Endodermal cell (in vitro differentiated cells): ENCODE data around the gene ZMYND15. TPM values are rescaled to one million over a fixed set of nuclear protein-coding genes. Genes with fewer than 3 reads are reported as not detected.

ENCODE experiments used
- DNase-seq: peaks from one replicate; pipeline ENCODE4 v3.0.0-alpha.2; 2017
- H3K27ac ChIP-seq: 2 replicates; pipeline ENCODE4 v1.5.1; 2013; ENCODE audit warnings: mild to moderate bottlenecking, low read depth, low read length, moderate library complexity
- H3K27me3 ChIP-seq: 2 replicates; pipeline ENCODE4 v1.6.1; 2013; ENCODE audit warnings: mild to moderate bottlenecking, low read length, moderate library complexity; ENCODE audit not compliant: insufficient read depth, control insufficient read depth, poor library complexity, severe bottlenecking
- H3K36me3 ChIP-seq: 2 replicates; pipeline ENCODE4 v1.7.0; 2013; ENCODE audit warnings: mild to moderate bottlenecking, low read length, moderate library complexity; ENCODE audit not compliant: control insufficient read depth, insufficient read depth
- H3K4me1 ChIP-seq: one replicate; pipeline ENCODE4 v1.7.0; 2013; ENCODE audit warnings: low read length; ENCODE audit not compliant: control insufficient read depth, insufficient read depth
- H3K4me3 ChIP-seq: 2 replicates; pipeline ENCODE4 v1.5.1; 2013; ENCODE audit warnings: mild to moderate bottlenecking, low read length, moderate library complexity
- H3K9ac ChIP-seq: 2 replicates; pipeline ENCODE4 v1.6.1; 2013; ENCODE audit warnings: mild to moderate bottlenecking, low read length, moderate library complexity; ENCODE audit not compliant: poor library complexity, severe bottlenecking; ENCODE audit errors: extremely low read depth
- H3K9me3 ChIP-seq: 2 replicates; pipeline ENCODE4 v1.6.1; 2013; ENCODE audit warnings: mild to moderate bottlenecking, low read length, moderate library complexity; ENCODE audit not compliant: control insufficient read depth
- H3K27ac Mint-ChIP-seq: 2 replicates; pipeline ENCODE4 v1.8.0; 2020; ENCODE audit warnings: mixed read lengths
- H3K27me3 Mint-ChIP-seq: 2 replicates; pipeline ENCODE4 v1.8.0; 2021; ENCODE audit warnings: mild to moderate bottlenecking, mixed read lengths; ENCODE audit not compliant: insufficient read depth
- H3K36me3 Mint-ChIP-seq: 2 replicates; pipeline ENCODE4 v1.8.0; 2020; ENCODE audit warnings: low read depth, mixed read lengths
- H3K4me1 Mint-ChIP-seq: 2 replicates; pipeline ENCODE4 v1.8.0; 2020; ENCODE audit warnings: mixed read lengths
- H3K4me3 Mint-ChIP-seq: 2 replicates; pipeline ENCODE4 v1.8.0; 2020; ENCODE audit warnings: mild to moderate bottlenecking, moderate library complexity, mixed read lengths
- H3K9me3 Mint-ChIP-seq: 2 replicates; pipeline ENCODE4 v1.8.0; 2020; ENCODE audit warnings: mild to moderate bottlenecking, mixed read lengths
- CTCF ChIP-seq: fragments of 200-600 bp; sonication (generic); conservative IDR thresholded peaks from 2 replicates; pipeline ENCODE4 v1.5.0; 2021; ENCODE audit warnings: antibody characterized with exemption, mild to moderate bottlenecking
- WGBS, 2 experiments: methylation state at CpG; one replicate each; pipeline versions ENCODE4 v1.1.5 to v1.1.7; 2013; ENCODE audit warnings: missing lambda C conversion rate in 2 of 2, mixed read lengths in 1 of 2; ENCODE audit not compliant: insufficient coverage in 1 of 2, insufficient read length in 1 of 2; 5-methylcytosine and 5-hydroxymethylcytosine counted together
- total RNA-seq, 2 donors: library from RNA; stranded (reverse); fragmentation: NEBNext Ultra II Directional in 1 of 2; extraction: Animal tissue kit (Norgen Biotek cat#: 25700) in 1 of 2; gene quantifications; 2 replicates in 1 of 2; 3 replicates in 1 of 2; pipeline ENCODE4 v1.2.1, GENCODE V29; 2021

ZMYND15 gene
- total RNA-seq, 2 donors from 2014 or later, result not detected

- Mint-ChIP-seq H3K9me3 (peaks cover 2% of the 10 kb centered on the region), H3K36me3 (peaks cover 16% of the 10 kb centered on the region), H3K4me1 (peaks cover 2% of the 10 kb centered on the region), H3K4me3 (peak overlapping the region; percentile 99), H3K27ac (no peak overlapping the region), H3K27me3 (peaks cover 32% of the 10 kb centered on the region)
- Histone ChIP-seq H3K9ac (no peak overlapping the region), H3K36me3 (peaks cover 20% of the 10 kb centered on the region), H3K9me3 (peaks cover 5% of the 10 kb centered on the region), H3K4me1 (no peaks in the 10 kb centered on the region), H3K27ac (no peak overlapping the region), H3K4me3 (peak overlapping the region; percentile 98), H3K27me3 (peaks cover 25% of the 10 kb centered on the region)
- no peak for TF ChIP-seq CTCF
- 100% methylated on average over 1 of the region's 1 CpG; no CpG with 5 or more reads in 1 of the 2 experiments for whole genome bisulfite sequencing, 2 experiments
- no peak for DNase-seq
Measured at GRCh38 chr17:4795168-4795567, 55.5 kb downstream of the ZMYND15 start.

Other genes starting within 250 kb of the ZMYND15 start
- under 1 TPM in 1 of 2 donors, not detected in 1; 0.09 TPM for gene SPNS2, start 241.0 kb upstream of the ZMYND15 start, total RNA-seq
- gene MYBBP1A, start 184.4 kb upstream of the ZMYND15 start, total RNA-seq, result 10 to 100 TPM; 55.6 to 70.9 TPM
- gene GGT6, start 179.3 kb upstream of the ZMYND15 start, total RNA-seq, result not detected
- under 1 TPM; 0.51 to 0.79 TPM for gene SMTNL2, start 155.3 kb upstream of the ZMYND15 start, total RNA-seq
- gene ALOX15, start 98.2 kb upstream of the ZMYND15 start, total RNA-seq, result not detected
- 100 to 1,000 TPM; 108 to 123 TPM for gene PELP1, start 35.7 kb upstream of the ZMYND15 start, total RNA-seq
- 10 to 100 TPM; 45.3 to 51.8 TPM for gene ARRB2, start 29.2 kb upstream of the ZMYND15 start, total RNA-seq
- gene MED11, start 8.4 kb upstream of the ZMYND15 start, total RNA-seq, result 10 to 100 TPM; 17.7 to 20.2 TPM
- under 1 TPM; 0.60 to 0.73 TPM for gene CXCL16, start 95 bp downstream of the ZMYND15 start, total RNA-seq
- not detected for gene TM4SF5, start 32.1 kb downstream of the ZMYND15 start, total RNA-seq
- 1 to 10 TPM in 1 of 2 donors, under 1 TPM in 1; 0.75 to 1.0 TPM for gene VMO1, start 46.5 kb downstream of the ZMYND15 start, total RNA-seq
- 1 to 10 TPM in 1 of 2 donors, under 1 TPM in 1; 0.88 to 1.6 TPM for gene GLTPD2, start 49.1 kb downstream of the ZMYND15 start, total RNA-seq
- 100 to 1,000 TPM; 211 to 216 TPM for gene PSMB6, start 56.3 kb downstream of the ZMYND15 start, total RNA-seq
- 10 to 100 TPM; 72.7 to 75.2 TPM for gene PLD2, start 67.3 kb downstream of the ZMYND15 start, total RNA-seq
- 10 to 100 TPM; 75.0 to 79.7 TPM for gene MINK1, start 93.5 kb downstream of the ZMYND15 start, total RNA-seq
- 1 to 10 TPM in 1 of 2 donors, under 1 TPM in 1; 0.82 to 4.8 TPM for gene C17orf107, start 159.7 kb downstream of the ZMYND15 start, total RNA-seq
- 1 to 10 TPM in 1 of 2 donors, under 1 TPM in 1; 0.71 to 1.2 TPM for gene CHRNE, start 163.3 kb downstream of the ZMYND15 start, total RNA-seq
- gene GP1BA, start 192.4 kb downstream of the ZMYND15 start, total RNA-seq, result not detected
- gene SLC25A11, start 200.2 kb downstream of the ZMYND15 start, total RNA-seq, result 10 to 100 TPM; 59.9 to 76.9 TPM
- gene RNF167, start 200.4 kb downstream of the ZMYND15 start, total RNA-seq, result 100 to 1,000 TPM; 120 to 123 TPM
- gene PFN1, start 208.7 kb downstream of the ZMYND15 start, total RNA-seq, result 100 to 1,000 TPM; 880 to 935 TPM
- gene ENO3, start 211.3 kb downstream of the ZMYND15 start, total RNA-seq, result 10 to 100 TPM; 34.1 to 53.6 TPM
- 10 to 100 TPM; 81.1 to 84.4 TPM for gene SPAG7, start 228.0 kb downstream of the ZMYND15 start, total RNA-seq
- gene CAMTA2, start 247.8 kb downstream of the ZMYND15 start, total RNA-seq, result 10 to 100 TPM; 13.6 to 24.8 TPM